ENCODE results near the gene SHC3.
A peak's percentile ranks its signal among the peaks of the same experiment; 100 is the strongest.

Gene SHC3

DNA sequence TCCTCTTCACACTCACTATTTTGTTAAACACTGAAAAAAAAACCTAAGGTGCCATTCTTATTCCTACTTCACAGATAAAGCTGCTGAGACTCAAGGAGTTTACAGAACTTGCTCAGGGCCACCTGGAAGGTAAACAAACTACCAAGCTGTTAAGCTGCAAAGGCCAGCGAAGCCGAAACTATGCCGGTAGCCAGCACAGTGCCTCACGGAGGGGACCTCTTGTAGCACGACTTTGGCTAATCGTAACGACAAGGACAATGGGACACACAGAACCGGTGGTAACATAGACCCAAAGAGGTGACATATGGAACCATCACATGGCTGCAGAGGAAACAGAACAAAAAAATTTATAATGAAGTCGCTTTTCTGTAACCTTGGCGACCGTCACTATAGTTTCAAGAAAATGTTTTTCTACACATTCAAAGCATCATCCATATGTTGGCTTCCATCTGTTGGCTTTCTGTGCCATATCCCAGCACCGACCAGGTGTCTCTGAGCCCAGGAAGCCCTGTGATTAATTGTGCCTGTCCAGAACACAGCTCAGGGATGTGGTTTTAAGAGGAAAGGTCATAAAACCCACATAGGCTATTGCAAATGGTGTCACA, 127.1 kb downstream of the SHC3 start:
- H3K4me3 ChIP-seq (ENCODE audit: control insufficient read depth, low read depth, low read length): no peak overlapping the region
- TF ChIP-seq, protein P1, sequence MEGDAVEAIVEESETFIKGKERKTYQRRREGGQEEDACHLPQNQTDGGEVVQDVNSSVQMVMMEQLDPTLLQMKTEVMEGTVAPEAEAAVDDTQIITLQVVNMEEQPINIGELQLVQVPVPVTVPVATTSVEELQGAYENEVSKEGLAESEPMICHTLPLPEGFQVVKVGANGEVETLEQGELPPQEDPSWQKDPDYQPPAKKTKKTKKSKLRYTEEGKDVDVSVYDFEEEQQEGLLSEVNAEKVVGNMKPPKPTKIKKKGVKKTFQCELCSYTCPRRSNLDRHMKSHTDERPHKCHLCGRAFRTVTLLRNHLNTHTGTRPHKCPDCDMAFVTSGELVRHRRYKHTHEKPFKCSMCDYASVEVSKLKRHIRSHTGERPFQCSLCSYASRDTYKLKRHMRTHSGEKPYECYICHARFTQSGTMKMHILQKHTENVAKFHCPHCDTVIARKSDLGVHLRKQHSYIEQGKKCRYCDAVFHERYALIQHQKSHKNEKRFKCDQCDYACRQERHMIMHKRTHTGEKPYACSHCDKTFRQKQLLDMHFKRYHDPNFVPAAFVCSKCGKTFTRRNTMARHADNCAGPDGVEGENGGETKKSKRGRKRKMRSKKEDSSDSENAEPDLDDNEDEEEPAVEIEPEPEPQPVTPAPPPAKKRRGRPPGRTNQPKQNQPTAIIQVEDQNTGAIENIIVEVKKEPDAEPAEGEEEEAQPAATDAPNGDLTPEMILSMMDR (conservative IDR thresholded peaks at IDR 0.05; ENCODE audit: control insufficient read depth, insufficient read depth, low read depth, low read length): no peak
- DNase-seq (ENCODE audit: low read depth): no peak

DNA sequence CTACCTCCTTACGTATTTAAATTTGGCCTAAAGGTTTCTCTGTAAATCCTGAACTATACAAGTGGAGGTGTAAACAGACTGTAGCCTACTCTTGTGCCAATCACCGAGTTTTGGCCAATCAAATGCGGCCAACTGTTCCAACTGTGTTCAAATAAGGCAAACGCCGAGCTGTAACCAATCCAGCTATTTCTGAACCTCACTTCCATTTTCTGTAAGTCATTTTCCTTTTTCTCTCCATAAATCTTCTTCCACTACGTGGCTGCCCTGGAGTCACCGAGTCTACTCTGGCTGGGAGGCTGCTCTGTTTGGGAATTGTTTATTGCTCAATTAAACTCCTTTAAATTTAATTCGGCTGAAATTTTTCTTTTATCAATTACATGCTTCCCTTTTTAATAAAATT, 129.0 kb downstream of the SHC3 start:
- DNase-seq (ENCODE audit: low read depth): no peak
- TF ChIP-seq, protein P1 (conservative IDR thresholded peaks at IDR 0.05; ENCODE audit: control insufficient read depth, insufficient read depth, low read depth, low read length): no peak
- H3K4me3 ChIP-seq (ENCODE audit: control insufficient read depth, low read depth, low read length): no peak overlapping the region

DNA sequence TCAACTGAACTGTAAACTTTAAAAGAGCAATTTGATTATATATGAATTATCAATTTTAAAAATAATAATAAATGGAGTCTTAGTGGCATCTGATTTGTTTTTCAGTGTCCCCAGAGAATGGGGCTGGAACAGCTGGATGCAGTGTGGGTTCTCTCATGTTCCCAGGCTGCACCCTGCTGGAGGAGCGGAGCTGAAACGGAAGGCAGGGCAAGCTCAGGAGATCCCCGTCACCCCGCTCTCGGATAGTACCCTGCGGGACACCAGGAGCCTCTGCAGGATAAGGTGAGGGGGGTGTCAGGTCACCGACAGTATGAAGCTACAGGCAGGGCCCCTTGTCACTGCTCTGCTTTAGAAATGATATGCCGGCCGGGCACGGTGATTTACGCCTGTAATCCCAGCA, 130.0 kb downstream of the SHC3 start:
- DNase-seq (ENCODE audit: low read depth): no peak

DNA sequence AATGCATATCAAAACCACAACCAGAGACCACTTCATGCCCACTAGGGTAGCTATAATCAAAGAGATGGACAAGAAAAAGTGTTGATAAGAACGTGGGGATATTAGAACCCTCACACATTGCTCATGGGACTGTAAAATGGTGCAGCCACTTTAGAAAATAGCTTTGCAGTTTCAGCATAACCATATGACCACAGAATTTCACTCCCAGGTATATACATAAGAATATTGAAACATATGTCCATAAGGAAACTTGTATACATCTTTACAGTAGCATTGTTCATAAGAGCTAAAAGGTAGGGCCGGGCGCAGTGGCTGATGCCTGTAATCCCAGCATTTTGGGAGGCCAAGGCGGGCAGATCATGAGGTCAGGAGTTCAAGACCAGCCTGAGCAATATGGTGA, 131.0 kb downstream of the SHC3 start:
- no peak for DNase-seq (ENCODE audit: low read depth)
- no peak overlapping the region for H3K4me3 ChIP-seq (ENCODE audit: control insufficient read depth, low read depth, low read length)
- TF ChIP-seq, protein P1 (conservative IDR thresholded peaks at IDR 0.05; ENCODE audit: control insufficient read depth, insufficient read depth, low read depth, low read length): no peak

More for the DNA sequence above, 130.0 kb downstream of the SHC3 start:
- TF ChIP-seq, protein P1 (conservative IDR thresholded peaks at IDR 0.05; ENCODE audit: control insufficient read depth, insufficient read depth, low read depth, low read length): no peak
- no peak overlapping the region for H3K4me3 ChIP-seq (ENCODE audit: control insufficient read depth, low read depth, low read length)

DNA sequence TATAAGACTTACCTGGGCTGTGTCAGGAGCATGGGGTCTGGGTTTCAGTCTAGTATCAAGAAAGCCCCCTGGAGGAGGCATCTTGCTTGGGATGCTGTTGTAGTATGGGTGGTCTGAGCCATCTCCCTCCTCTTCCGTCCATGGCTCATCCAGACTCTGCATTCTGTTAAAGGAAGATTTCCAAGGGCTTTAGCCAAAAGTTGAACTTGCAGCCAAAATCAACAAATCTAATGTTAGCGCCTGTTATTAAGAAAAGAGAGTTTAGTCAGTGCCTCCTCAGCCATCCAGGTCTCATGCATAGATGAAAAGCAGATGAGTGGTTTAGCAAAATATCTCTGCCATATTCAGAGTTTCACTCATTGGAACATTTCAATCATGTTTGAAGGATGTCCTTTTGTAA, 131.8 kb downstream of the SHC3 start:
- peak; percentile 87 for DNase-seq (ENCODE audit: low read depth)
- TF ChIP-seq, protein P1 (conservative IDR thresholded peaks at IDR 0.05; ENCODE audit: control insufficient read depth, insufficient read depth, low read depth, low read length): no peak
- H3K4me3 ChIP-seq (ENCODE audit: control insufficient read depth, low read depth, low read length): no peak overlapping the region

DNA sequence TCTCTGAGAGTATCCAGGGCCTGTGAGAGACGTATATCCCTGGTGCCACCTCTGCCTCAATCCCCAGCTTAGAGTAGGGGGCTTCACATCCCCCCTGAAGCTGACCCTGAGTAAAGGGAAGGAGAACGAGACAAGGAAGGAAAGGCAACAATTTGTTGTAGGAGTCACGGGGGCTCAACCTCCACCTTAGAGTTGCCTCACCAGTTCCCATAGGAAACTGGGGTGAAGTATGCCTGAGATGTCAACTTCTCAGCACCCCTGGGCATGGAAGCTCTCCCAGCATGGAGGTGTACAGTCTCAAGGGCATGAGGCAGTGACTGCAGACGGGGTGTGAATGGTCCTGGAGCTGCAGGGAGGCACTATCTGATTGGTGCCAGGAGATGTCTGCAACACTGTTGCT, 133.7 kb downstream of the SHC3 start:
- no peak for DNase-seq (ENCODE audit: low read depth)
- TF ChIP-seq, protein P1 (conservative IDR thresholded peaks at IDR 0.05; ENCODE audit: control insufficient read depth, insufficient read depth, low read depth, low read length): no peak
- H3K4me3 ChIP-seq (ENCODE audit: control insufficient read depth, low read depth, low read length): no peak overlapping the region

DNA sequence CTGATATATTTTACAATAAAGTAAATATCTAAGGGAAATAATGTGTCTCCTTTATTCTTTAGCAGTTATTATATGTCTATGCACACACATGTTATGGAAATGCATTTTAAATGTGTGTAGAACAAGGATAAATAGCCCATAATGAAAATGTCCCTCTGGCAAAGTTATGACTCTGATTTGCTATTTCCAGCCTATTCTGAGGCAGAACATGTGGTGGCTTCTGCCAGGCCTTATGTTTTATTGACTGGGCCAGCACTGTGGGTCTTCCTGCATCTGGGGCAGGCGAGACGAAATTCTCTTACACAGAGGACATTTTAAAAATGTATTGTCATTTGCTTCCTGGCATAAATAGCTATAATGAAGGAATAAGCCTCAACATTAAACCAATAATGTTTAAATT, 134.5 kb downstream of the SHC3 start:
- DNase-seq (ENCODE audit: low read depth): no peak
- TF ChIP-seq, protein P1 (conservative IDR thresholded peaks at IDR 0.05; ENCODE audit: control insufficient read depth, insufficient read depth, low read depth, low read length): no peak
- no peak overlapping the region for H3K4me3 ChIP-seq (ENCODE audit: control insufficient read depth, low read depth, low read length)

All from fibroblast of mammary gland (primary cell).